HG03575 (cell line): ENCODE results near the gene LY86.

ENCODE experiments used
- ATAC-seq: cut with Tn5 transposase; IDR thresholded peaks from one replicate; pipeline ENCODE4 v1.9.1; 2021; ENCODE audit not compliant: unreplicated experiment, insufficient number of reproducible peaks, low FRiP score; ENCODE audit errors: extremely low read depth

LY86 gene

GRCh38 chr6:6643398-6643797, 54.9 kb downstream of the LY86 start:
- peak; percentile 59 for ATAC-seq

GRCh38 chr6:6645261-6645917, 56.9 kb downstream of the LY86 start:
- no peak for ATAC-seq

GRCh38 chr6:6646384-6646783, 57.9 kb downstream of the LY86 start:
- ATAC-seq: no peak

- no peak for ATAC-seq
Measured at GRCh38 chr6:6646859-6647258, 58.3 kb downstream of the LY86 start.

- ATAC-seq: no peak
Measured at GRCh38 chr6:6648692-6649343, 60.3 kb downstream of the LY86 start.

GRCh38 chr6:6649824-6650349, 61.4 kb downstream of the LY86 start:
- ATAC-seq: no peak

GRCh38 chr6:6650839-6651238, 62.3 kb downstream of the LY86 start:
- no peak for ATAC-seq

- ATAC-seq: no peak
Measured at GRCh38 chr6:6651335-6651734, 62.8 kb downstream of the LY86 start.

GRCh38 chr6:6652932-6653331, 64.4 kb downstream of the LY86 start:
- no peak for ATAC-seq

- no peak for ATAC-seq
Measured at GRCh38 chr6:6654599-6655575, 66.4 kb downstream of the LY86 start.

GRCh38 chr6:6655805-6656251, 67.3 kb downstream of the LY86 start:
- ATAC-seq: no peak

GRCh38 chr6:6656287-6656686, 67.8 kb downstream of the LY86 start:
- ATAC-seq: no peak

- ATAC-seq: no peak
Measured at GRCh38 chr6:6657085-6657819, 68.7 kb downstream of the LY86 start.

- ATAC-seq: no peak
Measured at GRCh38 chr6:6657820-6658217, 69.3 kb downstream of the LY86 start.

GRCh38 chr6:6659600-6660327, 71.2 kb downstream of the LY86 start:
- ATAC-seq: peak; percentile 40

- no peak for ATAC-seq
Measured at GRCh38 chr6:6660339-6661045, 72.0 kb downstream of the LY86 start.

- ATAC-seq: no peak
Measured at GRCh38 chr6:6661191-6661590, 72.7 kb downstream of the LY86 start.

GRCh38 chr6:6661684-6662083, 73.2 kb downstream of the LY86 start:
- no peak for ATAC-seq
